Stimulated activated CD8-positive, alpha-beta memory T cell treated with anti-CD3 and anti-CD28 coated beads, Interleukin-12 subunit alpha, Interleukin-12 subunit beta, amount 100 ng/mL, for 4 hours (primary cell): ENCODE measurements around the gene SP140.
"Not testable (repeated sequence)": the region's sequence is repeated elsewhere in the genome, so short reads cannot be mapped to it uniquely, and the experiment has no call there.

Source experiments
- DNase-seq: peaks from one replicate; pipeline ENCODE4 v3.0.0-alpha.2; 2020; ENCODE audit warnings: low read depth

Gene SP140

DNA sequence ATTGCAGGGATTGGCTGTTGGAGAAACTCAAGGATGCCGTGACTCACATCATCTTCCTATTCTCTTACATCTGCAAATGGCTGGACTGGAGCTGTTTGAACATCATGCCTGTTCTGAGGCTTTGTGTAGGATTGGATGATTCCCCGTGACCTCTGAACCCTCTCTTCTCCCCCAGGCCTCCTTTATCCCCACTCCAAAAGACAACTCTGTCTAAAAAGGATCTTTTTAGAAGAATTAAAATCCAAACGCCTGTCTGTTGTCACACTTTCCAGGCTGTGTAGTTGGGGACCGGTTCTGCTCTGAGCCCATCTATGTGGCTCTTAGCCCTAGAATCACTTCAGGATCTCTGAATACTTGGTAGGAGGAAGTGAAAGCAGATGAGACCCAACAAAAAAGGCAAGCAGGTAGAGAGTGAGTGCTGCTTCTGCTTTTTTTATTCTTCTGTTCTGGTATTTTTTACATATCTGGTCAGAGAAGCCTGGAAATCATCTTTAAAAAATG is 565 bp downstream of the SP140 start:
- DNase-seq = no peak

DNA sequence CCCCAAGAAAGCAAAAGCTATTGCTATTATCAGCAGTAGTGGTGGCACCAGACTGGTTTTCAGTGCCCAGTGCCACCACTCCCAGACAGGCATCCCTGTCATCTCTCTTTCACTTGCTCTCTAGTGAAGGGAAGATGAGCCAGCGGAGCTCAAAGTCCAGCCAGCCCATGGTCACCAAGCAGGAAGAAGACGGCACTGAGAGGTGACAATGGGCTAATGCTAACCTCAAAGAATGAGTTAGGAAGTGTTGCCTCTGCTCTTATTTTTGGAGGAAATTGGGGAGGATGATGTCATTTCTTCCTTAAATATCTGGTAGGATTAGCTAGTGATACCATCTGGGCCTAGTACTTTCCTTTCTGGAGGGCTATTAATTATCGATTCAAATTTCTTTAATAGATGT is 1.7 kb downstream of the SP140 start:
- DNase-seq = no peak

DNA sequence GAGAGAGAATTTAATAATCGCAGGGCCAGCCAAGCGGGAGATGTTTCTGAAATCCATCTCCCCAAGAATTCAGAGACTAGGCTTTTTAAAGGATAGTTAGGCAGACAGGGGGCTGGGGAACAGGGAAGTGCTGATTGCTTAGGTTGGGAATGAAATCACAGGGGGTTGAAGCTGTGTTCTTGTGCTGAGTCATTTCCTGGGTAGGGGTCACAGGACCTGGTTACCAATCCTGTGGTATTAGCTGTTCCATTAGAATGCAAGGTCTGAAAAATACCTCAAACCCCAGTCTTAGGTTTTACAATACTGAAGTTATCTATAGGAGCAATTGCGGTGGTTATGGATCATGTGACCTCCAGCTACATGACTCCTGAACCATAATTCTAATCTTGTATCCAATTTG is 4.6 kb downstream of the SP140 start:
- no peak for DNase-seq

DNA sequence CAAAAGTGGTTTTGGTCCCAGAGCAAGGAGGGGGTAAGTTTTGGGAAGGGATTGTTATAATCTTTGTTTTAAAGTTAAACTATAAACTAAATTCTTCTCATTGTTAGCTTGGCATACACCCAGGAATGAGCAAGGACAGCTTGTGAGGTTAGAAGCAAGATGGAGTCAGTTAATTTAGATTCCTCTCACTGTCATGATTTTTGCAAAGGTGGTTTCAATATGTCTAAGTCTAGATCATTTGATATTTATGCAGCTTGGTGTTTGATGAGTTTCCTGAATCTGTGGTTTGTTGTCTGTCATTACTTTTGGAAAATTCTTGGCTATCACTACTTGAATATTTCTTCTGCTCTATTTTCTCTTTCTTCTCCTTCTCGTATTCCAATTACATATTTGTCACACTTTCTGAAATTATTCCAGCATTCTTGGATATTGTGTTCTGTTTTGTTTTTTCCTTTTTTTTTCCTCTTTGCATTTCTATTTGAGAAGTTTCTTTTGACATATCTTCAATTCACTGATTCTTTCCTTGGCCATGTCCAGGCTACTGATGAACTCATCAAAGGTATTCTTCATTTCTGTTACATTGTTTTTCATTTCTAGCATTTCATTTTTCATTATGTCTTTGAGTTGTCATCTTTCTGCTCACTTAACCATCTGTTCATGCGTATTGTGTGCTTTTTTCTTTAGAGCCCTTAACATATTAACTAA is 5.1 kb downstream of the SP140 start:
- no peak for DNase-seq

DNA sequence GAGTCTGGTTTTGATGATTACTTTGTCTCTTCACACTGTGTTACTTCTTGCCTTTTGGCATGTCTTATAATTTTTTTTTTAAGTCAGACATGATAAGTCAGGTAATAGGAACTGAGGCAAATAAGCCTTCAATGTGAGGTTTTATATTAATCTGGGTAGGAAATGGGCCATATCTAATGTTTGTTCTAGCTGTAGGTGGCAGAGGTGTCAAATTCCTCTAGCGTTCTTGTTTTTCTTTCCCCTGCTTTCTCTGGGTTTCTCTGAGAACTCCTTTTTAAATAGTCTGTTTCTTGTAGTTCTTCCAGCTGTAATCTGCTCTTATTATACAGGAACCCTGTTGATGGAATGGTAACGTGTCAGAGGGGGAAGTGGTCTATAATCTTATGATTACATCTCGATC is 5.7 kb downstream of the SP140 start:
- no peak for DNase-seq

DNA sequence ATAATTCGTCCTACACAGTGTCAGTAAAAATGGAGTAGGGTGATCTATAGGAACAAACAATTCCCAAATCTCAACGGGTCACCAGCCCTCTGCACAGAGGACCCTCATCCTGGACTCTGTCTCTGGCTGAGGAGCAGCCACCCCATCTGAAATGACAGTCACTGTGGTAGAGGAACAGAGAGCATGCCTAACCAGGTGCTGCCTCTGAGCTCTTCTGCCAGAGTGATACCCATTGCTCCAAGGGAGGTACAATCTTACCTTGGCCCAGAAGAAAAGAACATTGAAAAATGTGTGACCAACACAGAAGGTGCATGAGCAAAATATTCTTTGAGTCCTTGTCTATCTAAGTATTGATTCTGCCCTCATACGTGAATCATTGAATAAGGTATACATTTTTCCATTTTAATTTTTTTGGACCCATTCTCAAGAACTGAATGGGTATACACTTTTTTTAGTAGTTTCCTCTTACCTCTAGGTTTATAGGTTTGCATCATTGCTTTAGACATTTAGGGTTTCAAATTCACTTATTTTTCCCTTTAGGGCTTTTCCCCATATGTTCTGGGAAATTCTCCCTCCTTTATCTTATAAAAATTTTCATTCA is 8.7 kb downstream of the SP140 start:
- DNase-seq = no peak

DNA sequence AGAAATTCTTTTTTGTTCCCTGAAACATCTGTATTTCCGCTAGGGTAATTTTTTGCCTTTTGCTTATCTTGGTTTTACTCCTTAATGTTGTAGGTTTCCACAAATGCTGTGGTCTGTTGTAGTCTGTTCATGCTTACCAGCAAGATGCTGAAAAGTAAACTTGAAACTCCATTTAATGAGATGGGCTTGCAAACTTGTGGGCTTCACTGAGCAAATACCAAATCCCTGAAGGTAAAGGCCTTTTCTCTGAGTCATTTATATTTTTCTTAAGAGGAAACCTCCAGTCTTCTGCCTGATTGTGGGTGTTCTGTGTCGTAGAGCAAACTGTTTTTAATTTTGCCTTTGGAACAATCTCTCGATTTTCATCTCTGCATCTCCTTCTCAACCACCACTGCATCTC is 9.3 kb downstream of the SP140 start:
- no peak for DNase-seq

DNA sequence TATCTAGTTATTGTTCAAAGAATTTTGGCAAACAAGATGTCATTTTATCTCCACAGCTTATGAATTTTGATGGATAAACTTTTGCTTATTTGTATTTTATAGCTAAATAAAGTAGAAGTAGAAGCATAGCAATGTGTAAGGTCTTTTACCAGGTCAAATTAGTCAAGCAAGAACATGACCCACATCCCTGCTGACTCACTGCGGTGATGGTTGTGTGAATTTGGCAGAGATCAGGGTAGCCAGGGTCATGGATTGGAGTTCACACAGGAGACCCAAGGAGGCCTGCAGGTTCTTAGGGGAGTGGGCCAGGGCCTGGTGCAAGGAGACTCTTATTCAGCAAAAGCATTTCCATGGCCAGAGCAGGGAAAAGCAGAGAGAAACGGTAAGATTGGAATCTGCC is 18.7 kb downstream of the SP140 start:
- DNase-seq = no peak

DNA sequence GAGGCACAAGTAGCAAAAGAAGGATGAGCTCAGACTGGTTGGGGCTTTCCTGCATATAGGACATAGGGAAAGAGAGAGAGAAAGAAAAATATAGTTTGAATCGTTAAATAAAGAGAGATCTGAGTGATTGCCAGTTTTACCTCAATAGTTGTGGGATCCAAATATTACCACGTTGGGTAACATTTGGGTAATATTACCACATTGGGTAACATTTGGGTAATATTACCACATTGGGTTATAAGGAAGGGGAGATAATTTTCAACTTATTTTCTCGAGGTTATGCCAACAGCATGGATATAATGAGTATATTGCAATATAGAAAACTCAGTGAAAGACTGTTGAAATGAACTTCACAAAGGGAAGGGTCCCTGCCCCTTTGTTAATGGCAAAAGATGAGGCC is 20.7 kb downstream of the SP140 start:
- no peak for DNase-seq

DNA sequence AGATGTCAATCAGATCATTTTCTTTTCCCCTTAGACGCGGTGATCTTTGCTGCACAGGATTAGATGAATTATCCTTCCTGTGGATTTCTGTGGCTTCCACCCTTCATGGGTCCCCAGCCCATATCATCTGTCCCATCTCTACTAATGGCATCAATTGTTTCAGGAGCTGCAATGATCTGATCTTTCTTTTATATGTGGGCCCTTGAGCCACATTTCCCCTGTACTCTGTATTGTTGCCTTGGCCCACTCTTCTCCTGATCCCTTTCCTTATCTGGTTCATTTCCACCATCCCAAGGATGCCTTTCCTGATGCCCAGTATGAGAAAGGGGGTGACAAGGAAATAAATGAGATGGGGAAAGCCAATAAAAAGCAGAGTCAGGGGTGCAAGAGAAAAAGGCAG is 24.7 kb downstream of the SP140 start:
- no peak for DNase-seq

DNA sequence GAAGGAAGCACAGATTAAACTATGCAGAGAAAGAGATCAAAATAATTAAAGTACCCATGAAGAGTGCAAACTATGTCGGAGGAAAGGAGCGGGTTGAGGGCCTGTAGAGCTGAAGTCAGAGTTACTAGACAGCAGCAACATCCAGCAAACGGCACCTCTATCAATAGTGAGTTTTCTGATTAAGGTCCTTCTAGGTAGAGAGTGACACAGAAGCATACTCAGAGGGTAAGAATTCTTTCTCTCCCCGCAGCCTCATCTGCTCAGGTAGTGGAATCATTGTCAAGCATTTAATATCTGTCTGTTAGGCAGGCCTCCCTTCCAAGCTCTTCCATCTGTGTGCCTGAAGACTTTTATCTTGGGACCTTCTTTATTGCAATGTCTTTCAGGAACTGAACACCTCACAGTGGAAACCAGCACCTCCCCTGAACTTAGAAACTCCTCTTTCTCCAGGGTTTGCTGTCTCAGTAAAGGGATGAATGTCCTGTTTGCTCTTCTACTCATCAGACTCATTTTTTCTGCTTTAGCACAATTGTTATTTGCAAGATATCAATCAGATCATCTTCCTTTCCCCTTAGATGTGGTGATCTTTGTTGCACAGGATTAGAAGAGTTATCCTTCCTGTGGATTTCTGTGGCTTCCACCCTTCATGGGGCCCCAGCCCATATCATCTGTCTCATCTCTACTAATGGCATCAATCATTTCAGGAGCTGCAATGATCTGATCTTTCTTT is 28.8 kb downstream of the SP140 start:
- DNase-seq = no peak

DNA sequence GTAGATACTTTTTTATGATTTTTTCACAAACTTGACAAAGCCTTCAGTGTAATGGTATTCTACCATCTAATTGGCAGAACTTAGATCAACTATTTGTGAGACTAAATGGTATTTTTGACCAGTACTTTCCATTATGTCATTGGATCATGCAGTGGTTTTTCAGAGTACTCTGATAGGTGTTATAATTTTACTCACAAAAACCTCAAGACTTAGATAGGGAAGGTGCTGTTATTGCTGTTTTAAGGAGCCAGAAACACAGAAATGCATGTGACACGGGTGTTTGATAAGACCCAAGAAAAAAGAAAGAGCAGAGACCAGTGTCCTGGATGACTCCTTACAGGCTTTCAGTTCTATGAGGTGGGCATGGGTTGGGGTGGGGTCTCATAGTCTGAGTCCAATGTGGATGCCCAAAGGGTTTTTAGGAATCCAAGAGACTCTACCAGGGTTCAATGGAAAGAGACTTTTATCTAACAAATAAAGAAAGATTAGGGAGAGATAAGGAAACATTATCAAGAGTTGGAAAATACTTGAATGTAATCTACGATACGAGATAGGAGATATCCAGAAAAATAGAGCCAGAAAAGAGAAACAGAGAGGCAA is 31.3 kb downstream of the SP140 start:
- DNase-seq = no peak

DNA sequence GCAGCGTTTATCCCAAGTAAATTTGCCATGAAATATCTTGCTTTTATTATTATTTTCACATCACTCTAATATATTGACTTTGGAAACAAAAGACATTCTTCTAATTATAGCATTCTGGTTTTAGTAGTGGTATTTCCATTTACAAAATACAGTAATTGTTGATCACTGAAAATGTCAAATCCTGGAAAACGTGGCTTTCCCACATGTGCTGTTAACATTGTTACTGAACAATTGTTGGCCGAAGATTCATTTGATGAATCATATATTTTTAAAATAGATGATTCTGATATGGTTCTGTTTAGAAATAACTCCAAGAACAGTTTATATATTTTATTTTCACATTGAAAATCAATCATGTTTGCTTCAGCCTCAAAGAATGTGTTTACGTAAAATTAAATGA is 32.9 kb downstream of the SP140 start:
- DNase-seq = no peak

DNA sequence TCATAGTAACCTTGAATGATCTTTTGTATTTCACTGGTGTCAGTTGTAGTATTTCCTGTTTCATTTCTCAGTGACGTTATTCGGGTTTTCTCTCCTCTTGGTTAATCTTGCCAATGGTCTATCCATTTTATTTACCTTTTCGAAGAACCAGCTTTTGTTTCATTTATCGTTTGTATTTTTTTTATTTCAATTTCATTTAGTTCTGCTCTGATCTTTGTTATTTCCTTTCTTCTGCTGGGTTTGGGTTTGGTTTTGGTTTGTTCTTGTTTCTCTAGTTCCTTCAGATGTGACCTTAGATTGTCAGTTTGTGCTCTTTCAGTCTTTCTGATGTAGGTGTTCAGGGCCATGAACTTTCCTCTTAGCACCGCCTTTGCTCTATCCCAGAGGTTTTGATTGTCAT is 36.7 kb downstream of the SP140 start:
- DNase-seq = no peak

DNA sequence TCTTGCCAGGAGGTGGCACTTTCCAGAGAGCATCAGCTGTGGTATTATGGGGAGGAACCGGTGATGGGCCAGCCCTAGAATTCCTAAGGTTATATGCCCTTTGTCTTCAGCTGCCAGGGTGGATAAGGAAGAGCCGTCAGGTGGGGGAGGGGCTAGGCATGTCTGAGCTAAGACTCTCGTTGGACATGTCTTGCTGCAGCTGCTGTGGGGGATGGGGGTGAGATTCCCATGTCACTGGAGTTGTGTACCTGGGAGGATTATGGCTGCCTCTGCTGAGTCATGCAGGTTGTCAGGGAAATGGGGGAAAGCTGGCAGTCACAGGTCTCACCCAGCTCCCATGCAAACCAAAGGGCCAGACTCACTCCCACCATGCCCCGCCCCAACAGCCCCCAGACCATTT is 39.4 kb downstream of the SP140 start:
- DNase-seq = not testable (repeated sequence)

DNA sequence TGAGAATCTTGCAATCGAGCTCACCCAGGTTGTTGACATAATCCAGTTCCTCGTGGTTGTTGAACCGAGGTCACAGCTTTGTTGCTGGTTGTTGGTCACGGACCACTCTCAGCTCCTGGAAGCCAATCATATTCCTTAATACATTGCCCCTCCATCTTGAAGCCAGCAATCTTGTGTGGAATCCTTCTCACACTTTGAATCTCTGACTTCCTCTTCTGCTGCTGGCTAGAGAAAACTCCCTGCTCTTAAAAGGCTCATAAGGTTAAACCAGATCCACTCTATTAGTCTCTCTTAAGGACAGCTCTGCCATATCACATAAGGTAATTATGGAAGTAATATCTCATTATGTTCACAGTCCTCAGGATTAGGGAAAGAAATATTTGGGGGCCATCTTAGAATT is 41.1 kb downstream of the SP140 start:
- DNase-seq = no peak

DNA sequence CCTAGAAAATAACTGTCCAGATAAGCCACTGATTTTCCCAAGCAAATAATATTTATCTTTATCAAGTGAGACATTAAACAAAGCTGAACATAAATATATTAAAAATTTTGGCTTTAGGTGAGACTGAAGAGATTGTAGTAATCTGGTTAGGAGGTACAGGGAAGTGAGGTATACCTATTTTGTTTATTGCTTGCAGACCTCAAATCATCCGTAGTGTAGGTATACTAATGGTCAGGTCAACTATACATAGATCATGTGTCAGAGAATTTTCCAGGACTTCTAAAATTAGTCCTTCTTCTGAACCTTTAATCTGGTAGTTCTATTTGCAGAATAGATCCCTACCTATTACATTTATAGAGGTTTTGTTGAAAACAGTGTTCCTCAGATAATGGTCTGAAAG is 41.5 kb downstream of the SP140 start:
- DNase-seq = no peak

DNA sequence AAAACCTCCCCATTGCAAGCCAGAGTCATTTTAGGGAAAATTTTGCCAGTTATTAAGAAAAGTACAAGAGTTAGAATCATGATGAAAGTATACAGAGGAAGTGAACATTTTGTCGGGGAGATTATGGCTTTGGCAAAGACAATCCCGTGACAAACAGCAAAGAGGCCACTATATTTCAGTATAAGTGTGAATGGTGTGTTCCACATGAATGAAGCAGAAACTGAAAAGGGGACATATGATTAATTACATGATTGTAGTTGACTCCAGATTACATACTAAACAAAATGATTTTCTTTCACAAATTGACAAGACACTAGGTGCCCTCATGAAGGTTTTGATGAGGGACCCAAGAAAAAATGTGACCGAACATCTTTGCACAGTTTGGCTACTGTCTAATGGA is 42.0 kb downstream of the SP140 start:
- DNase-seq = no peak

DNA sequence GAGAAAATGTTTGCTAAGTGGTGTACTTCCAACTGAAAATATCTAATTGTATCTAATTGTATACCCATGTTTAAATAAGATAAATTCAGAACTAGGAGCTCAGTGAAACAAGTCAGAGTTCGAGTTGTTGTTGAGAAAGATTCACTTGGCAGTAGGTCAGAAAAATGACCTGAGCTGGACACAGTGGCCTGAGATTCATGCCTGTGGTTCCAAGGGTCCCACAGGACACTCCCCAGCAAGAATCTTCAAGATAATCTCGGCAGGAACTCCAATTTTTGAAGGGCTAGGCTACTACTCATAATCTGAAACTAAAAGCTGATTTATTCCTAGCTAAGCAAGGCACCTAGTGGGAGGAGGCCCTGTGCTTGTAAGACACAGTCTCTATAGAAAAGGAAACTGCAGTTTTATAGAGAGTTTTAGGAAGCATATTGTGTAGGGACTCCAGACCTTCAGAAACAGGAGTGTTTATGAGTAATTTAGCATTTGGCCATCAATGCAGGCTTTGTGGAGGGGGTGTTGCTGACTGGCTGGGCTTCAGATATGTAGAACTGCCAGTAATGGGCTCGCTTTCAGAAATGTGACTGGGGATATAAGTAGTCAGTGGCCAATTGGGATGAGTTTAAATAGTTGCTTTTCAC is 43.2 kb downstream of the SP140 start:
- no peak for DNase-seq

DNA sequence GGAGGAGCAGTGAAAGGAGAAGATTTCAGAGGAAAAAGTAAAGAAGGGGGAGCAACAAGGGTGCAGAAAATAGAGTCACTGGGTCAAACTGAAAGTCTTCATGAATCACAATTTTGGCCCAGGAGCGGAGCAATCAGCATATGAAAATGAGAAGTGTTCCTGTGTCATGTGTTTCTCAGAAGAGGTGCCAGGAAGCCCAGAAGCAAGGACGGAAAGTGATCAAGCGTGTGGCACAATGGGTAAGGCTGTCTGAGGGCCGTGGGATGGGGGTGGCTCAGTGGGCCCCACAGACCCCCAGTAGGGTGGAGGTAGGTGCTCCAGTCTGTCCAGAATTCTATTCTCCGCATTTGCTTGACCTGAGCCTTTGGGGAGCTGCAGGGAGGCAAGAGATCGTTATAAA is 44.2 kb downstream of the SP140 start:
- no peak for DNase-seq

DNA sequence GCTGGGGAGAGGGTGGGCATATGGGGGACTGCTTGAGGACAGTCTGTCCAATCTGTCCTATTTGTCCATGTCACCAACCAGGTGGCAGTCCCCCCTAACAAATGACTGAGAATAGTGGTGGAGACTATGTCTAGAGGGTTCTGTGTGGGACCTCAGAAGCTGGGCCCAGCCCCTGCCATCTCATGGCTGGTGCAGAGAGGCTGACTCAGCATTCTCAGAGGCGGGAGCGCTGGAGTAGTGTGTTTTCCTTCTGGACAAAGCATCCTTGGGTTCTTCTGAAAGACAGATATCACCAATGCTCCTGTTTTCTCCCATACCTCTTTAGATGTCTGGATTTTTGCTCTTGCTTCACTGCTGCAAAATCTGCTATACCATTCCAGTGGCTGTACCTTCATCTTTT is 57.4 kb downstream of the SP140 start:
- no peak for DNase-seq

DNA sequence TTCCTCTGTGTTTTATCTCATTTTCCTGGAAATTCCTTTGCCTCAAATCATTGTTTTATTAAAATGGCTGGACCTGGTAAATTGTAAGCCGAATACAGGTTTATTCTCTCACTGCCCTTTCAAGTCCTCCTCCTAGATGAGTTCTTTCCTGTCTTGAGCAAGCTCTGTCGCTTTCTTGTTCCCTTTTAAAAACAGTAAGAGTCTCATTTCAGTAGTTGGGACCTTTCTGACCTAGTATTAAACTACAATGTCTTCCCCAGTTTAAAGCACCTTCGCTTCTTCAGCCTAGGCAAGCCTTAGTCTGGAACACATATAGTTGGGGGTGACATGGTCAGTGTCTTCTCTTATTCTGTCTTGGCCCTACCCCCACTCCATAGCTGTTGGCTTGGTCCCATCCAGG is 60.5 kb downstream of the SP140 start:
- no peak for DNase-seq

DNA sequence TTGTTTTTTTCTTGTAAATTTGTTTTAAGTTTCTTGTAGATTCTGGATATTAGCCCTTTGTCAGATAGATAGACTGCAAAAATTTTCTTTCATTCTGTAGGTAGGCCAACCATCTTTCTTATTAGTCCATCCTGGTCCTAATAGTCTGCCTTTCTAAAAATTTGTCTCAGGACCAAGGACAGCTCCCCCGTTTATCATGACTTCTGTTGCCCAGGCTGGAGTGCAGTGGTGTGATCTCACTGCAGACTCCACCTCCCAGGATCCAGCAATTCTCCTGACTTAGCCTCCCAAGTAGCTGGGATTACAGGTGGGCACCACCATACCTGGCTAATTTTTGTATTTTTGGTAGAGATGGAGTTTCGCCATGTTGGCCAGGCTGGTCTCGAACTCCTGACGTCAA is 63.8 kb downstream of the SP140 start:
- not testable (repeated sequence) for DNase-seq
